PC-9 (cell line): ENCODE results near the gene RARS1.

Experiments used
- CTCF ChIP-seq: fragments of 200-600 bp; sonication (generic); conservative IDR thresholded peaks from 2 replicates; pipeline ENCODE4 v1.6.1; 2017; ENCODE audit warnings: mixed run types, antibody characterized with exemption, mild to moderate bottlenecking, moderate library complexity
- EZH2 ChIP-seq: fragments of 200-600 bp; sonication (generic); IDR thresholded peaks from 2 replicates; pipeline ENCODE4 v1.8.0; 2017; ENCODE audit warnings: antibody characterized with exemption, low read depth

GRCh38 chr5:168457542-168457941 lies 28.7 kb upstream of the RARS1 start:
- TF ChIP-seq EZH2: no peak
- no peak for TF ChIP-seq CTCF
